Trophoblast cell (in vitro differentiated cells and primary cell): ENCODE measurements around the gene U2AF2.

Experiments
- DNase-seq, 2 donors: peaks; one replicate each; pipeline ENCODE4 v3.0.0-alpha.2; 2016
- H2AFZ ChIP-seq: 2 replicates; pipeline ENCODE4 v1.6.1; 2013; ENCODE audit warnings: low read length, moderate library complexity, mild to moderate bottlenecking; ENCODE audit not compliant: insufficient read depth, poor library complexity
- H2AK5ac ChIP-seq: 2 replicates; pipeline ENCODE4 v1.6.1; 2013; ENCODE audit warnings: mild to moderate bottlenecking, low read length
- H2BK120ac ChIP-seq: 2 replicates; pipeline ENCODE4 v1.6.1; 2013; ENCODE audit warnings: low read length, mild to moderate bottlenecking, moderate library complexity; ENCODE audit not compliant: insufficient read depth, poor library complexity
- H2BK12ac ChIP-seq: 2 replicates; pipeline ENCODE4 v1.6.1; 2013; ENCODE audit warnings: mild to moderate bottlenecking, low read length, moderate library complexity
- H2BK5ac ChIP-seq: 2 replicates; pipeline ENCODE4 v1.6.1; 2013; ENCODE audit warnings: low read length, low read depth, moderate library complexity, mild to moderate bottlenecking; ENCODE audit not compliant: poor library complexity
- H3K14ac ChIP-seq: 2 replicates; pipeline ENCODE4 v1.6.1; 2013; ENCODE audit warnings: mild to moderate bottlenecking, low read length
- H3K18ac ChIP-seq: 2 replicates; pipeline ENCODE4 v1.6.1; 2013; ENCODE audit warnings: mild to moderate bottlenecking, low read length
- H3K23ac ChIP-seq: 2 replicates; pipeline ENCODE4 v1.6.1; 2013; ENCODE audit warnings: low read length
- H3K27ac ChIP-seq: 2 replicates; pipeline ENCODE4 v1.5.1; 2013; ENCODE audit warnings: low read depth, mild to moderate bottlenecking, inconsistent platforms, low read length, moderate library complexity
- H3K27me3 ChIP-seq: 2 replicates; pipeline ENCODE4 v1.6.1; 2013; ENCODE audit warnings: inconsistent platforms, mild to moderate bottlenecking, low read length, moderate library complexity; ENCODE audit not compliant: insufficient read depth
- H3K36me3 ChIP-seq, 2 experiments: 1 replicate in 1 of 2; 2 replicates in 1 of 2; pipeline ENCODE4 v1.6.1; 2013; ENCODE audit warnings: low read length in 2 of 2, mild to moderate bottlenecking in 2 of 2, moderate library complexity in 1 of 2; ENCODE audit not compliant: insufficient read depth in 2 of 2, control insufficient read depth in 1 of 2
- H3K4ac ChIP-seq: 2 replicates; pipeline ENCODE4 v1.6.1; 2013; ENCODE audit warnings: low read depth, mild to moderate bottlenecking, low read length, moderate library complexity
- H3K4me1 ChIP-seq, 2 experiments: 1 replicate in 1 of 2; 2 replicates in 1 of 2; pipeline ENCODE4 v1.6.1; 2013; ENCODE audit warnings: low read length in 2 of 2, mild to moderate bottlenecking in 2 of 2, moderate library complexity in 1 of 2; ENCODE audit not compliant: insufficient read depth in 2 of 2, control insufficient read depth in 1 of 2
- H3K4me2 ChIP-seq: 2 replicates; pipeline ENCODE4 v1.6.1; 2013; ENCODE audit warnings: inconsistent platforms, mild to moderate bottlenecking, low read length, moderate library complexity
- H3K4me3 ChIP-seq: 2 replicates; pipeline ENCODE4 v1.5.1; 2013; ENCODE audit warnings: mild to moderate bottlenecking, low read depth, low read length, inconsistent platforms
- H3K79me1 ChIP-seq: one replicate; pipeline ENCODE4 v1.6.1; 2013; ENCODE audit warnings: low read length
- H3K79me2 ChIP-seq: 2 replicates; pipeline ENCODE4 v1.6.1; 2013; ENCODE audit warnings: low read length, mild to moderate bottlenecking; ENCODE audit not compliant: control insufficient read depth, insufficient read depth, poor library complexity
- H3K9ac ChIP-seq: 2 replicates; pipeline ENCODE4 v1.6.1; 2013; ENCODE audit warnings: mild to moderate bottlenecking, low read length
- H3K9me3 ChIP-seq: 2 replicates; pipeline ENCODE4 v1.6.1; 2013; ENCODE audit warnings: low read depth, mild to moderate bottlenecking, control low read depth, inconsistent platforms, low read length; ENCODE audit not compliant: insufficient read depth
- H4K12ac ChIP-seq: 2 replicates; pipeline ENCODE4 v1.6.1; 2013; ENCODE audit warnings: low read depth, mild to moderate bottlenecking, low read length, moderate library complexity
- H4K8ac ChIP-seq: 2 replicates; pipeline ENCODE4 v1.6.1; 2013; ENCODE audit warnings: low read depth, mild to moderate bottlenecking, low read length, moderate library complexity
- H4K91ac ChIP-seq: one replicate; pipeline ENCODE4 v1.6.1; 2013; ENCODE audit warnings: low read depth, mild to moderate bottlenecking, low read length, moderate library complexity
- WGBS: extraction: QIAGEN DNeasy Blood & Tissue Kit; methylation state at CpG from one replicate; pipeline ENCODE4 v1.1.7; 2013; ENCODE audit warnings: missing lambda C conversion rate; ENCODE audit not compliant: insufficient read length, insufficient coverage; ENCODE audit errors: extremely low coverage; 5-methylcytosine and 5-hydroxymethylcytosine counted together

Gene U2AF2

GRCh38 chr19:55663846-55664536, 9.2 kb downstream of the U2AF2 start:
- Histone ChIP-seq H4K8ac (no peak overlapping the region), H4K12ac (no peak overlapping the region), H2AFZ (no peak overlapping the region), H2BK12ac (no peak overlapping the region), H3K14ac (no peak overlapping the region), H3K4ac (peak overlapping the region; percentile 15), H3K18ac (no peak overlapping the region), H3K27ac (no peak overlapping the region), H3K79me2 (peaks cover 8% of the 10 kb centered on the region), H3K9me3 (no peaks in the 10 kb centered on the region), H4K91ac (no peak overlapping the region), H3K36me3 (peaks cover 94% of the 10 kb centered on the region in 2 experiments), H3K4me3 (peak overlapping the region; percentile 1), H2BK120ac (no peak overlapping the region), H3K23ac (no peak overlapping the region), H3K27me3 (no peaks in the 10 kb centered on the region), H3K9ac (no peak overlapping the region), H2AK5ac (no peak overlapping the region), H3K4me2 (no peak overlapping the region), H3K79me1 (no peaks in the 10 kb centered on the region), H3K4me1 (peaks cover 0 to 3% of the 10 kb centered on the region in 2 experiments), H2BK5ac (no peak overlapping the region)
- DNase-seq = no peak
- WGBS = no CpG with 5 or more reads among the region's 20 CpGs

- no peak overlapping the region for H2BK5ac ChIP-seq
- no peak overlapping the region for H2AK5ac ChIP-seq
- no peak overlapping the region for H3K4me3 ChIP-seq
- peaks cover 87 to 92% of the 10 kb centered on the region in 2 experiments for H3K36me3 ChIP-seq
- H3K9me3 ChIP-seq = peaks cover 2% of the 10 kb centered on the region
- no CpG with 5 or more reads among the region's 12 CpGs for WGBS
- H4K12ac ChIP-seq = no peak overlapping the region
- H2AFZ ChIP-seq = no peak overlapping the region
- H4K8ac ChIP-seq = no peak overlapping the region
- H3K14ac ChIP-seq = no peak overlapping the region
- H2BK12ac ChIP-seq = no peak overlapping the region
- no peaks in the 10 kb centered on the region for H3K79me1 ChIP-seq
- H3K27ac ChIP-seq = no peak overlapping the region
- H3K4me1 ChIP-seq = peaks cover 0 to 3% of the 10 kb centered on the region in 2 experiments
- no peak overlapping the region for H3K23ac ChIP-seq
- H3K18ac ChIP-seq = peak overlapping the region; percentile 10
- no peak overlapping the region for H4K91ac ChIP-seq
- H3K27me3 ChIP-seq = no peaks in the 10 kb centered on the region
- H3K9ac ChIP-seq = no peak overlapping the region
- no peaks in the 10 kb centered on the region for H3K79me2 ChIP-seq
- no peak overlapping the region for H2BK120ac ChIP-seq
- no peak overlapping the region for H3K4me2 ChIP-seq
- DNase-seq = no peak
- peak overlapping the region; percentile 38 for H3K4ac ChIP-seq
These were observed 11.6 kb downstream of the U2AF2 start for GRCh38 chr19:55666343-55667005.

GRCh38 chr19:55667006-55667381, 12.2 kb downstream of the U2AF2 start:
- Histone ChIP-seq H3K79me2 (no peaks in the 10 kb centered on the region), H2AK5ac (no peak overlapping the region), H4K8ac (no peak overlapping the region), H3K4me2 (no peak overlapping the region), H3K4ac (peak overlapping the region; percentile 30), H3K14ac (no peak overlapping the region), H3K23ac (no peak overlapping the region), H3K79me1 (no peaks in the 10 kb centered on the region), H3K4me3 (no peak overlapping the region), H4K91ac (no peak overlapping the region), H3K9me3 (peaks cover 2% of the 10 kb centered on the region), H3K9ac (no peak overlapping the region), H3K27ac (no peak overlapping the region), H3K18ac (peak overlapping the region; percentile 10), H2BK120ac (no peak overlapping the region), H2BK5ac (no peak overlapping the region), H3K4me1 (peaks cover 0 to 3% of the 10 kb centered on the region in 2 experiments), H2BK12ac (no peak overlapping the region), H3K27me3 (no peaks in the 10 kb centered on the region), H2AFZ (no peak overlapping the region), H4K12ac (no peak overlapping the region), H3K36me3 (peaks cover 82 to 89% of the 10 kb centered on the region in 2 experiments)
- no CpG with 5 or more reads among the region's 4 CpGs for WGBS
- no peak for DNase-seq

GRCh38 chr19:55667511-55667910, 12.7 kb downstream of the U2AF2 start:
- H2BK120ac ChIP-seq = no peak overlapping the region
- no peak overlapping the region for H2BK5ac ChIP-seq
- DNase-seq = no peak
- no peak overlapping the region for H3K14ac ChIP-seq
- no peak overlapping the region for H4K12ac ChIP-seq
- H3K9me3 ChIP-seq = peaks cover 2% of the 10 kb centered on the region
- H2BK12ac ChIP-seq = no peak overlapping the region
- no peak overlapping the region for H3K4me3 ChIP-seq
- no peak overlapping the region for H3K4me2 ChIP-seq
- H4K8ac ChIP-seq = no peak overlapping the region
- H3K79me1 ChIP-seq = no peaks in the 10 kb centered on the region
- H3K23ac ChIP-seq = no peak overlapping the region
- H3K4ac ChIP-seq = no peak overlapping the region
- H2AFZ ChIP-seq = no peak overlapping the region
- no peak overlapping the region for H3K27ac ChIP-seq
- H3K79me2 ChIP-seq = no peaks in the 10 kb centered on the region
- no peak overlapping the region for H4K91ac ChIP-seq
- peaks cover 0 to 3% of the 10 kb centered on the region in 2 experiments for H3K4me1 ChIP-seq
- no peak overlapping the region for H2AK5ac ChIP-seq
- no peak overlapping the region for H3K18ac ChIP-seq
- no peak overlapping the region for H3K9ac ChIP-seq
- H3K27me3 ChIP-seq = no peaks in the 10 kb centered on the region
- H3K36me3 ChIP-seq = peaks cover 80 to 88% of the 10 kb centered on the region in 2 experiments
- no CpG with 5 or more reads among the region's 12 CpGs for WGBS
